Ovary (tissue), 9 donors: ENCODE measurements around the gene ALPK1. TPM values are rescaled to one million over a fixed set of nuclear protein-coding genes. Genes with fewer than 3 reads are reported as not detected.
"Not testable (repeated sequence)": the region's sequence is repeated elsewhere in the genome, so short reads cannot be mapped to it uniquely, and the experiment has no call there.

ENCODE experiments used
- DNase-seq, 5 donors: peaks; one replicate each; pipeline ENCODE4 v3.0.0-alpha.2; 2019 to 2020
- H3K27ac ChIP-seq, 2 donors: fragments of 200-600 bp; one replicate each; pipeline versions ENCODE4 v1.5.1 to v1.8.0; 2019 to 2022
- H3K27me3 ChIP-seq: fragments of 200-600 bp; one replicate; pipeline ENCODE4 v1.8.0; 2022
- H3K36me3 ChIP-seq: fragments of 200-600 bp; sonication (generic); one replicate; pipeline ENCODE4 v1.5.1; 2019
- H3K4me1 ChIP-seq: one replicate; pipeline ENCODE4 v1.8.1; 2013; ENCODE audit warnings: mild to moderate bottlenecking, moderate library complexity; ENCODE audit not compliant: insufficient read depth
- H3K4me3 ChIP-seq: fragments of 200-600 bp; sonication (generic); one replicate; pipeline ENCODE4 v1.5.1; 2017
- H3K9me3 ChIP-seq, 2 donors: fragments of 200-600 bp in 1 of 2; sonication (generic) in 1 of 2; one replicate each; pipeline versions ENCODE4 v1.5.1 to v1.8.1; 2013 to 2019; ENCODE audit warnings: mild to moderate bottlenecking in 1 of 2, moderate library complexity in 1 of 2
- EP300 ChIP-seq: sonication (generic); formaldehyde crosslinking; IDR thresholded peaks from one replicate; pipeline ENCODE4 v1.6.1; 2017; ENCODE audit warnings: antibody characterized with exemption
- POLR2A ChIP-seq: fragments of 450-650 bp; IDR thresholded peaks from one replicate; pipeline ENCODE4 v1.6.1; 2017; ENCODE audit warnings: antibody characterized with exemption, mild to moderate bottlenecking, moderate library complexity
- WGBS, 3 donors: extraction: QIAGEN DNeasy Blood & Tissue Kit in 1 of 3; methylation state at CpG; one replicate each; pipeline versions ENCODE4 v1.1.5 to v1.1.7; 2013 to 2017; 5-methylcytosine and 5-hydroxymethylcytosine counted together
- intact Hi-C, 4 donors: fragments of 100-400 bp; cut with DNase I; formaldehyde crosslinking; loops; one replicate each; pipeline versions ENCODE4 v1.11.0 to v1.15.1; 2022 to 2023
- polyA plus RNA-seq, 2 donors: library from polyadenylated mRNA; stranded (reverse); fragments of 200-250 nt in 1 of 2; fragments of 350-450 nt in 1 of 2; fragmentation: Illumina TruSeq in 1 of 2; extraction: RNeasy Lipid Tissue Mini Kit (QIAGEN cat#74804) in 1 of 2; gene quantifications; one replicate each; pipeline ENCODE4 v1.2.3, GENCODE V29; 2013 to 2014
- total RNA-seq, 7 donors: library from RNA; depleted of rRNA in 2 of 7; stranded (reverse); fragments of >200 nt in 2 of 7; fragmentation: NEBNext Ultra II Directional in 3 of 7; extraction: Animal tissue kit (Norgen Biotek cat#: 25700) in 3 of 7; gene quantifications; one replicate each; pipeline versions ENCODE4 v1.1.0 to v1.2.4, GENCODE V29; 2016 to 2023
- TF ChIP-seq, protein P1 (sequence below), 3 donors: fragments of 450-650 bp in 2 of 3; fragments of 200-600 bp in 1 of 3; IDR thresholded peaks; one replicate each; pipeline versions ENCODE4 v1.5.1 to v1.8.0; 2016 to 2022; ENCODE audit warnings: antibody characterized with exemption in 3 of 3, mild to moderate bottlenecking in 1 of 3
- donor health status: DM: no; HTN: no; CAD: no; lungs with moderate emphysema.
- donor health status: DM: no; HTN: no; CAD: no.
- donor health status: Bipolar disorder and iron deficiency.
- donor health status: DM: yes; HTN: yes; CAD: no.
- donor health status: DM: no; HTN: no; CAD: no.
- donor health status: DM: yes; HTN: yes; CAD: no.

The ALPK1 gene
- total and polyA plus RNA-seq, 9 donors: 6.8 to 33.6 (median 21.3) TPM

DNA sequence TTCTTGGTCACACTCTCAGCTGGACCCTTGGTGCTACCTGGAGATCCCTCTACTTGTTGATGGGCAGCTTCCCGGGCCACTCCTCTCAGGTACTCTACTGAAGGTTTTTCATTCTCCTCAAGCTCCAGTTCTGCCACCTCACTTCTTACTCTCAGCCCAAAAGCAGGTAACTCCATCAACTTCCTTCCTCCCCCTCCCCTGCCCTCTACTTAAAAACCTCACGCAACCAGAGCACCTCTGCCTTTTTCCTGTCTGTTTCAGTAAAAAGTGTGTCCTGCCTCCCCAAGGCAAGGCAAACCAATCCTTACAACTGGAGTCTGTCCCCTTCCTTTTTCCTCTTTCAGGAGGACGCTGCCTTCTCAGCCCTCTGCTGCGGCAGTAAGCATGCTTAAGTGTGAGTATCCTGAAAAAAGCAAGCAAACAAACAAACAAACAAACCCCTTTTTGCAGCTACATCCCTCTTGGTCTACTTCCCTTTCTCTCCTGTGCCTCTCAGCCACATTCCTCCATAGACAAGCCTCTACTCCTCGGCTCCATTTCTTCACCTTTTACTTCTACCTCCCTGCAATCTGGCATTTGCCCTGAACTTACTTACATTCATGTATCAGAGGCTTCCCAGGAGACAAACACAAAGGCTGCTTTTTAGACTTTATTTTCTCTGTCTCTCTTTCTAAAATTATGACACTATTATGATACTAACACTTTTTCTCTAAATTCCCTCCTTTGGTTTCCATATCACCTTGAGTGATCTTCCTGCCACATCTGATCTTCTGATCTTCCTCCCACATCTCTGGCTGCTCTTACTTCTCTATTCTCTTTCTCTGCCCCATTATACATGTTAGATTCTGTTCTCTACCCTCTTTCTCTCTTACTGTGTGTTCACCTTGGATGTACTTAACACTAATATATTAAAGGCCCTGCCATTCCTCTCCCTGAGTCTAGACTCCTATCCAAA lies 5.4 kb downstream of the ALPK1 start:
- no peaks in the 10 kb centered on the region for H3K9me3 ChIP-seq
- H3K36me3 ChIP-seq: no peaks in the 10 kb centered on the region
- DNase-seq: no peak
- no peaks in the 10 kb centered on the region for H3K27me3 ChIP-seq
- intact Hi-C loops: no loop called here
- no peak for TF ChIP-seq POLR2A
- TF ChIP-seq, protein P1, sequence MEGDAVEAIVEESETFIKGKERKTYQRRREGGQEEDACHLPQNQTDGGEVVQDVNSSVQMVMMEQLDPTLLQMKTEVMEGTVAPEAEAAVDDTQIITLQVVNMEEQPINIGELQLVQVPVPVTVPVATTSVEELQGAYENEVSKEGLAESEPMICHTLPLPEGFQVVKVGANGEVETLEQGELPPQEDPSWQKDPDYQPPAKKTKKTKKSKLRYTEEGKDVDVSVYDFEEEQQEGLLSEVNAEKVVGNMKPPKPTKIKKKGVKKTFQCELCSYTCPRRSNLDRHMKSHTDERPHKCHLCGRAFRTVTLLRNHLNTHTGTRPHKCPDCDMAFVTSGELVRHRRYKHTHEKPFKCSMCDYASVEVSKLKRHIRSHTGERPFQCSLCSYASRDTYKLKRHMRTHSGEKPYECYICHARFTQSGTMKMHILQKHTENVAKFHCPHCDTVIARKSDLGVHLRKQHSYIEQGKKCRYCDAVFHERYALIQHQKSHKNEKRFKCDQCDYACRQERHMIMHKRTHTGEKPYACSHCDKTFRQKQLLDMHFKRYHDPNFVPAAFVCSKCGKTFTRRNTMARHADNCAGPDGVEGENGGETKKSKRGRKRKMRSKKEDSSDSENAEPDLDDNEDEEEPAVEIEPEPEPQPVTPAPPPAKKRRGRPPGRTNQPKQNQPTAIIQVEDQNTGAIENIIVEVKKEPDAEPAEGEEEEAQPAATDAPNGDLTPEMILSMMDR (IDR thresholded peaks at IDR 0.05): no peak
- no peak for TF ChIP-seq EP300
- H3K4me3 ChIP-seq: no peak overlapping the region
- H3K27ac ChIP-seq: no peak overlapping the region
- H3K4me1 ChIP-seq: no peaks in the 10 kb centered on the region
- WGBS, 3 donors: 81 to 88% (median 87%) methylated on average over 5 of the region's 5 CpGs

DNA sequence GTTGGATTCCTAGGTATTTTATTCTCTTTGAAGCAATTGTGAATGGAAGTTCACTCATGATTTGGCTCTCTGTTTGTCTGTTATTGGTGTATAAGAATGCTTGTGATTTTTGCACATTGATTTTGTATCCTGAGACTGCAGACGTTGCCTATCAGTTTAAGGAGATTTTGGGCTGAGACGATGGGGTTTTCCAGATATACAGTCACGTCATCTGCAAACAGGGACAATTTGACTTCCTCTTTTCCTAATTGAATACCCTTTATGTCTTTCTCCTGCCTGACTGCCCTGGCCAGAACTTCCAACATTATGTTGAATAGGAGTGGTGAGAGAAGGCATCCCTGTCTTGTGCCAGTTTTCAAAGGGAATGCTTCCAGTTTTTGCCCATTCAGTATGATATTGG lies 8.3 kb downstream of the ALPK1 start:
- H3K9me3 ChIP-seq, H3K4me1 ChIP-seq, intact Hi-C loops, H3K36me3 ChIP-seq, H3K4me3 ChIP-seq, H3K27ac ChIP-seq, H3K27me3 ChIP-seq, DNase-seq: not testable (repeated sequence)
- 44 to 83% (median 63%) methylated on average over 3 of the region's 3 CpGs for WGBS, 3 donors

DNA sequence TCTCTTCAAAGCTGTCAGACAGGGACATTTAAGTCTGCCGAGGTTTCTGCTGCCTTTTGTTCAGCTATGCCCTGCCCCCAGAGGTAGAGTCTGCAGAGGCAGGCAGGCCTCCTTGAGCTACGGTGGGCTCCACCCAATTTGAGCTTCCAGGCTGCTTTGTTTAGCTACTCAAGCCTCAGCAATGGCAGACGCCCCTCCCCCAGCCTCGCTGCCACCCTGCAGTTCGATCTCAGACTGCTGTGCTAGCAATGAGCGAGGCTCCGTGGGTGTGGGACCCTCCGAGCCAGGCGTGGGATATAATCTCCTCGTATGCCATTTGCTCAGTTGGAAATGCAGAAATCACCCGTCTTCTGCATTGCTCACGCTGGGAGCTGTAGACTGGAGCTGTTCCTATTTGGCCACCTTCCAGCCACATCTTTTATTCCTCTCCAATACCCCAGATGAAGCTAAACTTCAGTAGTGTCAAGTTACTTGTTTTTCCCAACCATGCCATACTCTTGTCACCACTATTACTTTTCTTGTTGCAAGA lies 12.2 kb downstream of the ALPK1 start:
- H3K4me3 ChIP-seq, H3K36me3 ChIP-seq, intact Hi-C loops, H3K27me3 ChIP-seq, H3K27ac ChIP-seq, H3K9me3 ChIP-seq, DNase-seq, H3K4me1 ChIP-seq: not testable (repeated sequence)
- 25 to 42% (median 40%) methylated on average over 12 of the region's 12 CpGs for WGBS, 3 donors

DNA sequence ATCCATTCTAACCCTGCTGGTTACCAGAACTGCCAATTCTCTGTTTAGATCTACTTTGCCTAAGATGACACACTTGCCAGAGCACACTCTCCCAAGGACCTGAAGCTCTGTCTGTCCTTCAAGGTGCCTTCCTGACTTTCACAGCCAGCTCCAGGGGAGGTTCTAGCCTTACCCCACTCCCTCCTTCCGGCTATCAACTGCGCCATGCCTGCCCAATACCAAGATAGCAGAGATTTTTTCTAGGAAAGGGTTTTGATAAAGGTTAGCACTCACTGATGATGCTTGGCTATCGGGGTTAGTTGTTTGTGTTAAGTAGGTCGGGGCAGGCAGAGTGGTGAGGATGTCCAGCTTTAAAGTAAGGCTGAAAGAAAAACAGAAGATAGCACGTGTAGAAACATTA lies 14.3 kb downstream of the ALPK1 start:
- no peak for DNase-seq
- TF ChIP-seq POLR2A: no peak
- TF ChIP-seq, protein P1 (IDR thresholded peaks at IDR 0.05): no peak
- TF ChIP-seq EP300: no peak
- Histone ChIP-seq H3K4me3 (no peak overlapping the region), H3K36me3 (no peaks in the 10 kb centered on the region), H3K9me3 (no peaks in the 10 kb centered on the region), H3K4me1 (no peaks in the 10 kb centered on the region), H3K27me3 (no peaks in the 10 kb centered on the region), H3K27ac (no peak overlapping the region)
- intact Hi-C loops: no loop called here
- 38 to 66% (median 50%) methylated on average over 5 of the region's 5 CpGs for WGBS, 3 donors

DNA sequence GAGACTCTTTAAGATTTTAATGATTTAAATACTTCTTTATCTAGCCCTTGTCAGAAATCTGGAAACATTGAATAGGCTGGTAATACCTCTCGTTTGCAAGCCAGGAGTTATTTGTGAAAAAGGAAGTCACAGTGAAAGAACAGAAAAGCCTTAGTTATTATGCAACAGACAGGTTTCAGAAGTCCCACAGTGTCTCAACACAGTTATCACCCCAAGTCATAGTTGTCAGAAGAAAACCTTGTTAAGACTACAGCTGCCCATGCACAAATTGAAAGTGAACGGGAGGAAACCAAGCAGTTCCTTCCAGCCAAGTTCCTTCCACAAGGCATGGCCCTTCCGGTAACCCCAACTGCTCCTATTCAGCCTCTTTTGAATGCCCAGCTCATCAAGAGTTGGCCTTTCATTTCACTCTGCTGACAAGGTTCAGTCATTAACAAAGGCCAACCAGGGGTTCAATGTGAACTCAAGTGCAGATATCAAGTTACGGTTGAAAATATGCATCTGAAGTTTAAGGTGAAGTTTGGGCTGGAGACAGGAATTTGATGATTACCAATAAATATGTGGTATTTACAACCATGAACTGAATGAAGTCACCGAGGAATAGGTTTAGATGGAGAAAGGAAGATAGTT lies 15.6 kb downstream of the ALPK1 start:
- Histone ChIP-seq H3K27ac (no peak overlapping the region), H3K4me1 (no peaks in the 10 kb centered on the region), H3K27me3 (no peaks in the 10 kb centered on the region), H3K36me3 (no peaks in the 10 kb centered on the region), H3K4me3 (no peak overlapping the region), H3K9me3 (no peaks in the 10 kb centered on the region)
- TF ChIP-seq, protein P1 (IDR thresholded peaks at IDR 0.05): no peak
- TF ChIP-seq EP300: no peak
- no peak for TF ChIP-seq POLR2A
- intact Hi-C loops: no loop called here
- no peak for DNase-seq
- 86 to 94% (median 90%) methylated on average over 5 of the region's 5 CpGs for WGBS, 3 donors
